Measurements from ENCODE around the gene SOWAHA. TPM values are rescaled to one million over a fixed set of nuclear protein-coding genes. Genes with fewer than 3 reads are reported as not detected.

SOWAHA gene
- total and polyA plus RNA-seq, 2 donors (not counting 1 experiment from before 2014, with no cell fraction given): not detected

DNA sequence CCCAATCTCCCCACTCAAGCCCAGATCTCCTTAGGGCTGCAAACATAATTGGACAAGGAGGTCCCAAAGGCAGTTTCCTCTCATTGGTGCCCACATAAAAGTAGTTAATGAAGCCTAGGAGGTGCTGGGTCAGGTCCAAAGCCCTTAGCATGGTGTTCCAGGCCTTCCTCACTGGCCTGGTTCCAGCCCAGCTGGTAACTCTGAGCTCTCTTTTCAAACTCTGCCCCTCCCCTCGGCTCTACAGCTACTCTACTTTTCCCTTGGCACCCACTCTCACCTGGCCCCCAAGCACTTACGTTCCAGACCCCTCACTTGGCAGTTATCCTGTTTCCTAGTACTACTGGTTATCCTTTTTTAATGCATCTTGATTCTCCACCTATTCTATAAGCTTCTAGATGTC is 46.0 kb upstream of the SOWAHA start:
- 76% methylated on average over 2 of the region's 2 CpGs for WGBS (ENCODE audit: insufficient coverage)
- no peak overlapping the region for H3K9ac ChIP-seq (ENCODE audit: low read length)
- ATAC-seq (ENCODE audit: low read depth) (no peak), DNase-seq (no peak)
- Mint-ChIP-seq H3K4me3 (no peak overlapping the region), H3K9me3 (ENCODE audit: insufficient read depth) (no peaks in the 10 kb centered on the region), H3K27ac (no peak overlapping the region), H3K4me1 (no peaks in the 10 kb centered on the region), H3K27me3 (no peaks in the 10 kb centered on the region)
- H3K36me3 ChIP-seq (replicated peaks in 1 of 2; ENCODE audit: control extremely low read depth in 1 of 2, control insufficient read depth in 1 of 2, extremely low read depth in 1 of 2, insufficient read depth in 2 of 2, low read length in 1 of 2): no peaks in the 10 kb centered on the region
- intact Hi-C loops (cut with micrococcal nuclease): no loop called here
- ChIA-PET CTCF (interaction anchor here (1.4 kb wide), 1 partner anchor 53 kb away, joined by 3 read pairs; no protein-coding TSS in a partner anchor), POLR2A (no interaction called here)
- H3K4me3 ChIP-seq (ENCODE audit: control extremely low read depth in 1 of 5, extremely low read depth in 1 of 5, insufficient read depth in 1 of 5, low read depth in 2 of 5, low read length in 4 of 5): no peak overlapping the region
- H3K4me2 ChIP-seq (replicated peaks; ENCODE audit: low read depth, low read length, poor library complexity, severe bottlenecking): no peak overlapping the region
- H3K27ac ChIP-seq (ENCODE audit: low read length in 2 of 2): no peak overlapping the region
- no peak for TF ChIP-seq EZH2 (IDR thresholded peaks at IDR 0.05; ENCODE audit: borderline replicate concordance, insufficient read depth, low read depth, low read length, poor library complexity, severe bottlenecking)
- TF ChIP-seq, protein P1, sequence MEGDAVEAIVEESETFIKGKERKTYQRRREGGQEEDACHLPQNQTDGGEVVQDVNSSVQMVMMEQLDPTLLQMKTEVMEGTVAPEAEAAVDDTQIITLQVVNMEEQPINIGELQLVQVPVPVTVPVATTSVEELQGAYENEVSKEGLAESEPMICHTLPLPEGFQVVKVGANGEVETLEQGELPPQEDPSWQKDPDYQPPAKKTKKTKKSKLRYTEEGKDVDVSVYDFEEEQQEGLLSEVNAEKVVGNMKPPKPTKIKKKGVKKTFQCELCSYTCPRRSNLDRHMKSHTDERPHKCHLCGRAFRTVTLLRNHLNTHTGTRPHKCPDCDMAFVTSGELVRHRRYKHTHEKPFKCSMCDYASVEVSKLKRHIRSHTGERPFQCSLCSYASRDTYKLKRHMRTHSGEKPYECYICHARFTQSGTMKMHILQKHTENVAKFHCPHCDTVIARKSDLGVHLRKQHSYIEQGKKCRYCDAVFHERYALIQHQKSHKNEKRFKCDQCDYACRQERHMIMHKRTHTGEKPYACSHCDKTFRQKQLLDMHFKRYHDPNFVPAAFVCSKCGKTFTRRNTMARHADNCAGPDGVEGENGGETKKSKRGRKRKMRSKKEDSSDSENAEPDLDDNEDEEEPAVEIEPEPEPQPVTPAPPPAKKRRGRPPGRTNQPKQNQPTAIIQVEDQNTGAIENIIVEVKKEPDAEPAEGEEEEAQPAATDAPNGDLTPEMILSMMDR (IDR thresholded peaks at IDR 0.05): no peak
- H3K4me1 ChIP-seq (ENCODE audit: control insufficient read depth in 2 of 2, insufficient read depth in 2 of 2, low read length in 2 of 2): no peaks in the 10 kb centered on the region
- H3K27me3 ChIP-seq (replicated peaks in 1 of 4; ENCODE audit: control extremely low read depth in 1 of 4, control insufficient read depth in 3 of 4, insufficient read depth in 4 of 4, low read length in 3 of 4): no peaks in the 10 kb centered on the region
- no peaks in the 10 kb centered on the region for H4K20me1 ChIP-seq (ENCODE audit: control insufficient read depth, insufficient read depth, low read length, poor library complexity, severe bottlenecking)
- no peak overlapping the region for H2AFZ ChIP-seq (ENCODE audit: insufficient read depth, low read depth, low read length, poor library complexity, severe bottlenecking)
- H3K79me2 ChIP-seq (ENCODE audit: control insufficient read depth, insufficient read depth, low read length): no peaks in the 10 kb centered on the region
- no peaks in the 10 kb centered on the region for H3K9me3 ChIP-seq (ENCODE audit: control extremely low read depth in 1 of 3, control insufficient read depth in 2 of 3, insufficient read depth in 1 of 3, low read length in 2 of 3)

DNA sequence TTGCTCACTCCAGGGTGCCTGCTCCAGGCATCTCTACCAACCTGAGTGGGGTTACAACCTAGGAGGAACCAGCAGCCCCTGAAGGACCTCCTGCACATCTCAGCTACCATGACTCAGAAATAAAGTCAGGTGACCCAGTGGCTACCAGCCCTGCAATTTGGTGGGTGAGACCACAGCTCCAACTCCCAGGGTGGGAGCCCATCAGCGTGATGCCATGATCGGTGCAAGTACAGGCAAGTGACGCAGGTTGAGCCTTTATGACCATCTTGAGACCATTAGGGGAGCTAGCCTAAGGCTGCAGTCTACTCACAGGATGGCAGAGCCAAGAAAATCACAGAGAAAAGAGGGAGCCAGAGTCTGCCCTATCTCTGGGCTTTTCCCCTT is 44.6 kb upstream of the SOWAHA start:
- Mint-ChIP-seq H3K4me3 (no peak overlapping the region), H3K27me3 (no peaks in the 10 kb centered on the region), H3K9me3 (ENCODE audit: insufficient read depth) (no peaks in the 10 kb centered on the region), H3K4me1 (no peaks in the 10 kb centered on the region), H3K27ac (no peak overlapping the region)
- no peaks in the 10 kb centered on the region for H3K4me1 ChIP-seq (ENCODE audit: control insufficient read depth in 2 of 2, insufficient read depth in 2 of 2, low read length in 2 of 2)
- H3K27ac ChIP-seq (ENCODE audit: low read length in 2 of 2): no peak overlapping the region
- CTCF ChIA-PET: no interaction called here
- H3K4me2 ChIP-seq (replicated peaks; ENCODE audit: low read depth, low read length, poor library complexity, severe bottlenecking): no peak overlapping the region
- H3K9me3 ChIP-seq (ENCODE audit: control extremely low read depth in 1 of 3, control insufficient read depth in 2 of 3, insufficient read depth in 1 of 3, low read length in 2 of 3): no peaks in the 10 kb centered on the region
- intact Hi-C loops (cut with micrococcal nuclease): no loop called here
- no peak overlapping the region for H3K9ac ChIP-seq (ENCODE audit: low read length)
- no peaks in the 10 kb centered on the region for H3K27me3 ChIP-seq (replicated peaks in 1 of 4; ENCODE audit: control extremely low read depth in 1 of 4, control insufficient read depth in 3 of 4, insufficient read depth in 4 of 4, low read length in 3 of 4)
- DNase-seq: no peak
- no peaks in the 10 kb centered on the region for H3K79me2 ChIP-seq (ENCODE audit: control insufficient read depth, insufficient read depth, low read length)
- WGBS (ENCODE audit: insufficient coverage): 100% methylated on average over 3 of the region's 3 CpGs
- no peak overlapping the region for H3K4me3 ChIP-seq (ENCODE audit: control extremely low read depth in 1 of 5, extremely low read depth in 1 of 5, insufficient read depth in 1 of 5, low read depth in 2 of 5, low read length in 4 of 5)
- no peaks in the 10 kb centered on the region for H4K20me1 ChIP-seq (ENCODE audit: control insufficient read depth, insufficient read depth, low read length, poor library complexity, severe bottlenecking)
- no peak for ATAC-seq (ENCODE audit: low read depth)
- H2AFZ ChIP-seq (ENCODE audit: insufficient read depth, low read depth, low read length, poor library complexity, severe bottlenecking): no peak overlapping the region
- TF ChIP-seq, protein P1 (IDR thresholded peaks at IDR 0.05): no peak
- TF ChIP-seq EZH2 (IDR thresholded peaks at IDR 0.05; ENCODE audit: borderline replicate concordance, insufficient read depth, low read depth, low read length, poor library complexity, severe bottlenecking): no peak
- H3K36me3 ChIP-seq (replicated peaks in 1 of 2; ENCODE audit: control extremely low read depth in 1 of 2, control insufficient read depth in 1 of 2, extremely low read depth in 1 of 2, insufficient read depth in 2 of 2, low read length in 1 of 2): no peaks in the 10 kb centered on the region
- POLR2A ChIA-PET: no interaction called here
